ENCODE data around the gene CENPL.

DNA sequence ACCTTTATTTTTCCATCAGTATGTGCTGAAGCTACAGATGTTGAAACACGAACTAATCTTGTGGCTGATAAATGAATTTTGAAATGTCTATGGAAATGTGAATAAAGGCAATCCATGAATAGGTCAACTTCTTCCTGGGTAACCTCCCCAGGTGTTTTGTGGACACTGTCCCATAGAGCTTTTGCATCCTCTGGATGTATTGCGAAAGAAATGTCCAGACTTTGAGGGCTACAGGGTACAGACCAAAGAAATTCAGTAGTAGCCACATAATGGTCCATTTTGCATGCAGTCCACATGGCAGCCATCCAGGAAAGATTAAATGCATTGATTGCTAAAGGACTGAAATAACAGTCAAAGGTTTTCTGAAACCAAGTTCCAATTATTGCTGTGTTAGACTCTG lies 21.7 kb downstream of the CENPL start:
- no peak for TF ChIP-seq GATA2 (IDR thresholded peaks at IDR 0.05; ENCODE audit: low read depth, low read length)
- TF ChIP-seq GATA3 (IDR thresholded peaks at IDR 0.05; ENCODE audit: low read depth, low read length): no peak

Measured in SH-SY5Y (cell line).